ENCODE measurements around the gene NARS2.

GRCh38 chr11:78557236-78557635, 17.4 kb downstream of the NARS2 start:
- TF ChIP-seq EZH2phosphoT487 (IDR thresholded peaks at IDR 0.05; ENCODE audit: borderline replicate concordance, low read length) (no peak), CTCF (IDR thresholded peaks at IDR 0.05; ENCODE audit: low read depth, low read length, poor library complexity, severe bottlenecking) (no peak)
